ENCODE data around the gene SAV1. TPM values are rescaled to one million over a fixed set of nuclear protein-coding genes. Genes with fewer than 3 reads are reported as not detected.

SAV1 gene
- total and polyA plus RNA-seq, 2 of the 13 experiments (the other 11 are each of a cell fraction or from before 2014, with no cell fraction given) = 7.3 to 8.2 TPM

DNA sequence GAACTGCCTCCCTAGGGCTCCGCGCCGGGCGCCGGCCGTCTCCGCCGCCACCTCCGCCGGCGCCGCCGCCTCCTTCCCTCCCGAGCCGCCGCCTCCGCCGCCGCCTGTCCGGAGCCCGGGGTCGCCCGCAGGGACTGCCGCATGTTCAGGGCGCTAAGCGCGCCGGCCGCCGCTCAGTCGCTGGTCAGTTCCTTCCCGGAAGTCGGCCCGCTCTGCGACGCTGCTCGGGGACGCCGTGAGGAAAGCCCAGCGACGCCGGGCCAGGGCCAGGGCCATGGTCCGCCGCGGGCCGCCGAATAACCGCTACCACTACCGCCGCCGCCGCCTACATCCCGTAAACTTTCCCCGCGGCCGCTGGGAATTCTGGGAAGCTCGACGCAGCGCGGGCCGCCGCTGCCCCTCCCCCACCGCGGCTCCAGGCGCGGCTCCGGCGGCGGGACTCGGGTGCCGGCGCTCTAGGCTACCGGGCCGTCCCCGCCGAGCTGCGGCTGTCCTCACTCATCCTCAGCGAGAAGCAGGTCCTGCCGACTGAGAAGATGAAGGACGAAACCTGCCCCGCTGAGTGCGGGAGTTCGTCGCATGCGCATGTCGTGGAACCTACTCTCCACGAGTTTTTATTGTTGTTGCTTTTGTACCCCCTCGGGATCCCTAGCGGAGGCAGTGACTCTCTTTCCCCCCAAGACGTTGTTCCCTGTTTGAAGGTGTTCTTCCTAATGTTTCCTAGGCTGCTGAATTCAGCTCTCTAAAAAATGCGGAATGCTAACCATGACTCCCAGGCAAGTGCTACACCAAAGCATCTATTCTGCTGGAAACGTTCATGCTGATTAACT lies at the start of gene SAV1 (continued):
- TF ChIP-seq, protein P1, sequence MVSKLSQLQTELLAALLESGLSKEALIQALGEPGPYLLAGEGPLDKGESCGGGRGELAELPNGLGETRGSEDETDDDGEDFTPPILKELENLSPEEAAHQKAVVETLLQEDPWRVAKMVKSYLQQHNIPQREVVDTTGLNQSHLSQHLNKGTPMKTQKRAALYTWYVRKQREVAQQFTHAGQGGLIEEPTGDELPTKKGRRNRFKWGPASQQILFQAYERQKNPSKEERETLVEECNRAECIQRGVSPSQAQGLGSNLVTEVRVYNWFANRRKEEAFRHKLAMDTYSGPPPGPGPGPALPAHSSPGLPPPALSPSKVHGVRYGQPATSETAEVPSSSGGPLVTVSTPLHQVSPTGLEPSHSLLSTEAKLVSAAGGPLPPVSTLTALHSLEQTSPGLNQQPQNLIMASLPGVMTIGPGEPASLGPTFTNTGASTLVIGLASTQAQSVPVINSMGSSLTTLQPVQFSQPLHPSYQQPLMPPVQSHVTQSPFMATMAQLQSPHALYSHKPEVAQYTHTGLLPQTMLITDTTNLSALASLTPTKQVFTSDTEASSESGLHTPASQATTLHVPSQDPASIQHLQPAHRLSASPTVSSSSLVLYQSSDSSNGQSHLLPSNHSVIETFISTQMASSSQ (IDR thresholded peaks at IDR 0.05; ENCODE audit: low read depth) = no peak
- TF ChIP-seq, protein P1 (CRISPR knock-in tag; IDR thresholded peaks at IDR 0.05; ENCODE audit: borderline replicate concordance) = peak; percentile 79; the same call in 1 of the 2 replicates
- peak; percentile 40; the same call in 1 of the 2 replicates for TF ChIP-seq MED13 (CRISPR knock-in tag; IDR thresholded peaks at IDR 0.05)
- TF ChIP-seq ESRRA (CRISPR knock-in tag; IDR thresholded peaks at IDR 0.05; ENCODE audit: low read depth) = 0 out of 2 replicates have a peak, but pooled peaks have one; percentile 20
- no peak for TF ChIP-seq SP1 (IDR thresholded peaks at IDR 0.05)
- TF ChIP-seq SP1 (CRISPR knock-in tag; IDR thresholded peaks at IDR 0.05) = 0 out of 2 replicates have a peak, but pooled peaks have one; percentile 20
- no peak for TF ChIP-seq RFXAP (CRISPR knock-in tag; IDR thresholded peaks at IDR 0.05; ENCODE audit: borderline replicate concordance)
- TF ChIP-seq SMARCC2 (IDR thresholded peaks at IDR 0.05) = no peak
- TF ChIP-seq IRX3 (CRISPR knock-in tag; IDR thresholded peaks at IDR 0.05; ENCODE audit: borderline replicate concordance, low read depth) = no peak
- peak; percentile 70; the same call in 1 of the 2 replicates for TF ChIP-seq ZNF839 (CRISPR knock-in tag; IDR thresholded peaks at IDR 0.05; ENCODE audit: borderline replicate concordance)
- peak; percentile 65; the same call in 1 of the 2 replicates for TF ChIP-seq PHF21A (CRISPR knock-in tag; IDR thresholded peaks at IDR 0.05)
- TF ChIP-seq GFI1 (CRISPR knock-in tag; IDR thresholded peaks at IDR 0.05; ENCODE audit: borderline replicate concordance) = no peak
- no peak for TF ChIP-seq BRCA1 (CRISPR knock-in tag; IDR thresholded peaks at IDR 0.05)
- TF ChIP-seq, protein P2, sequence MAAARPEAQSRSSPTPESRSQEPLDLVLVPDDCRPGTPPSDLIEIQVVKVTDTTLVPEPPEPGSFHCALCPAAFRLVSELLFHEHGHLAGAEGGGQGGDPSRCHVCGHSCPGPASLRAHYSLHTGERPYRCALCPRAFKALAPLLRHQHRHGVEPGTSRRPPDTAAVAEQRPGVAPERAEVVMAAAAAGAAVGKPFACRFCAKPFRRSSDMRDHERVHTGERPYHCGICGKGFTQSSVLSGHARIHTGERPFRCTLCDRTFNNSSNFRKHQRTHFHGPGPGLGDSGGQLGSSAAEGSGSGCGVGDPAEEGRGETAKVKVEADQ (CRISPR knock-in tag; IDR thresholded peaks at IDR 0.05; ENCODE audit: borderline replicate concordance) = no peak; the same call in 1 of the 2 replicates
- peak; percentile 61; the same call in 1 of the 2 replicates for TF ChIP-seq MAF1 (CRISPR knock-in tag; IDR thresholded peaks at IDR 0.05; ENCODE audit: borderline replicate concordance)
- TF ChIP-seq ZSCAN20 (CRISPR knock-in tag; IDR thresholded peaks at IDR 0.05; ENCODE audit: borderline replicate concordance) = peak; percentile 86; the same call in 1 of the 2 replicates
- peak; percentile 54; the same call in 1 of the 2 replicates for TF ChIP-seq ZMYM4 (CRISPR knock-in tag; IDR thresholded peaks at IDR 0.05)
- no peak for TF ChIP-seq PTBP1 (IDR thresholded peaks at IDR 0.05; ENCODE audit: low read depth, low read length, poor library complexity, severe bottlenecking)
- TF ChIP-seq NFRKB (IDR thresholded peaks at IDR 0.05) = no peak
- 0 out of 2 replicates have a peak, but pooled peaks have one; percentile 13 for TF ChIP-seq SOX13 (IDR thresholded peaks at IDR 0.05)
- no peak; a peak in 1 of 4 replicates for TF ChIP-seq SOX13 (CRISPR knock-in tag; conservative IDR thresholded peaks at IDR 0.05 in 1 of 2, IDR thresholded peaks at IDR 0.05 in 1 of 2)
- TF ChIP-seq, protein P3, sequence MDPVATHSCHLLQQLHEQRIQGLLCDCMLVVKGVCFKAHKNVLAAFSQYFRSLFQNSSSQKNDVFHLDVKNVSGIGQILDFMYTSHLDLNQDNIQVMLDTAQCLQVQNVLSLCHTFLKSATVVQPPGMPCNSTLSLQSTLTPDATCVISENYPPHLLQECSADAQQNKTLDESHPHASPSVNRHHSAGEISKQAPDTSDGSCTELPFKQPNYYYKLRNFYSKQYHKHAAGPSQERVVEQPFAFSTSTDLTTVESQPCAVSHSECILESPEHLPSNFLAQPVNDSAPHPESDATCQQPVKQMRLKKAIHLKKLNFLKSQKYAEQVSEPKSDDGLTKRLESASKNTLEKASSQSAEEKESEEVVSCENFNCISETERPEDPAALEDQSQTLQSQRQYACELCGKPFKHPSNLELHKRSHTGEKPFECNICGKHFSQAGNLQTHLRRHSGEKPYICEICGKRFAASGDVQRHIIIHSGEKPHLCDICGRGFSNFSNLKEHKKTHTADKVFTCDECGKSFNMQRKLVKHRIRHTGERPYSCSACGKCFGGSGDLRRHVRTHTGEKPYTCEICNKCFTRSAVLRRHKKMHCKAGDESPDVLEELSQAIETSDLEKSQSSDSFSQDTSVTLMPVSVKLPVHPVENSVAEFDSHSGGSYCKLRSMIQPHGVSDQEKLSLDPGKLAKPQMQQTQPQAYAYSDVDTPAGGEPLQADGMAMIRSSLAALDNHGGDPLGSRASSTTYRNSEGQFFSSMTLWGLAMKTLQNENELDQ (CRISPR knock-in tag; IDR thresholded peaks at IDR 0.05; ENCODE audit: borderline replicate concordance) = no peak
